Neural progenitor cell (in vitro differentiated cells): ENCODE data around the gene APBB2.

ENCODE experiments used
- EZH2 ChIP-seq: fragments of 200-600 bp; sonication (generic); IDR thresholded peaks from 2 replicates; pipeline ENCODE4 v1.6.1; 2017; ENCODE audit warnings: antibody characterized with exemption, mild to moderate bottlenecking, moderate library complexity
- EZH2phosphoT487 ChIP-seq: fragments of 200-600 bp; sonication (generic); IDR thresholded peaks from 2 replicates; pipeline ENCODE4 v1.6.1; 2017; ENCODE audit warnings: antibody characterized with exemption
- TF ChIP-seq, protein P1 (sequence below): fragments of 200-600 bp; sonication (generic); IDR thresholded peaks from 2 replicates; pipeline ENCODE4 v1.5.1; 2017; ENCODE audit warnings: antibody characterized with exemption, mild to moderate bottlenecking

DNA sequence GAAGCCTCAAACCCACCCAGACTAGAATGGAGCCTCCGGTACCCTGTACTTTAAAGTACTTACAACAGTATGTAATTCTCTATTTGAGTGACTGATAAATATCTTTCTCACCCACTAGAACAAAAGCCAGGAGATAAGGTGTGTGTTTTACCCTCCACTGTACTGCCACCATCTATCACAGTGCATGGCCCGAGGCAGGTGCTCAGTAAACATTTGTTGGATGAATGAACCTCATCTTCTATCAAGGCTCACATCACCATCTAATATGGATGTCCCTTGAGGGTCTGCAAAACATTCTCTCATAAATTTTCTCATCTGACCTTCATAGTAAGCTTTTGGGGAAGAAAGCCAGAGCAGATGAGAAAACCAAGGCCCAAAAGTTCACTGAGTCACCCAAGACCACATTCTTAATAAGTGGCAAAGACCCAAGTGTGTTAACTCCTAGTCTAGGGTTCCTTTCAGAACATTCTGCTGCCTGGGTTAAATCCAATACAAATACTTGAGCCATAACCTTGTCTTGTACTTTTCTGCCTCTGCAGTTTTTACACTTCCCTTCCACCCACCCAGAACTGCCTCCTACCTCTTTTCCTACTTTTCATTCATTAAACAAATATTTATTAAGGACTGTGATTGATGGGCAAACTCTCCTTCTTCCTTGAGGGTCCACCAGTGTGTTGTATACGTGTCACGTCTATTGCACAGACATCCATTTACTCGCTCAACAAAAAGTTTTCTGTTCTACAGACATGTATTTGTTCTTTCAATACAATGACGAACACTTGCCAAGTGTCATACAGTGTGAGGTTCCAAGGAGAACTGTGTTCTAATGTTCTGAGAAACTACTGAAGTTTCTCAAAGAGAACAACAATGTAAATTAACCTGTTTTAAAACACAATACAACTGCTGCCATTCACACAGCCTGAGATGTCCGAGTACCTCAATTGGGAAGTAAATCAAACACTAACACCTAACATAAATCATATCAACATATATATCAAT is 35.7 kb downstream of the APBB2 start:
- TF ChIP-seq, protein P1, sequence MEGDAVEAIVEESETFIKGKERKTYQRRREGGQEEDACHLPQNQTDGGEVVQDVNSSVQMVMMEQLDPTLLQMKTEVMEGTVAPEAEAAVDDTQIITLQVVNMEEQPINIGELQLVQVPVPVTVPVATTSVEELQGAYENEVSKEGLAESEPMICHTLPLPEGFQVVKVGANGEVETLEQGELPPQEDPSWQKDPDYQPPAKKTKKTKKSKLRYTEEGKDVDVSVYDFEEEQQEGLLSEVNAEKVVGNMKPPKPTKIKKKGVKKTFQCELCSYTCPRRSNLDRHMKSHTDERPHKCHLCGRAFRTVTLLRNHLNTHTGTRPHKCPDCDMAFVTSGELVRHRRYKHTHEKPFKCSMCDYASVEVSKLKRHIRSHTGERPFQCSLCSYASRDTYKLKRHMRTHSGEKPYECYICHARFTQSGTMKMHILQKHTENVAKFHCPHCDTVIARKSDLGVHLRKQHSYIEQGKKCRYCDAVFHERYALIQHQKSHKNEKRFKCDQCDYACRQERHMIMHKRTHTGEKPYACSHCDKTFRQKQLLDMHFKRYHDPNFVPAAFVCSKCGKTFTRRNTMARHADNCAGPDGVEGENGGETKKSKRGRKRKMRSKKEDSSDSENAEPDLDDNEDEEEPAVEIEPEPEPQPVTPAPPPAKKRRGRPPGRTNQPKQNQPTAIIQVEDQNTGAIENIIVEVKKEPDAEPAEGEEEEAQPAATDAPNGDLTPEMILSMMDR: no peak
- TF ChIP-seq EZH2: no peak
- no peak for TF ChIP-seq EZH2phosphoT487
